HG02973 (cell line): ENCODE results near the gene EPDR1.
"Not testable (repeated sequence)": the region's sequence is repeated elsewhere in the genome, so short reads cannot be mapped to it uniquely, and the experiment has no call there.

Source experiments
- ATAC-seq: cut with Tn5 transposase; IDR thresholded peaks from one replicate; pipeline ENCODE4 v1.9.1; 2021; ENCODE audit warnings: moderate library complexity; ENCODE audit not compliant: unreplicated experiment

Gene EPDR1

DNA sequence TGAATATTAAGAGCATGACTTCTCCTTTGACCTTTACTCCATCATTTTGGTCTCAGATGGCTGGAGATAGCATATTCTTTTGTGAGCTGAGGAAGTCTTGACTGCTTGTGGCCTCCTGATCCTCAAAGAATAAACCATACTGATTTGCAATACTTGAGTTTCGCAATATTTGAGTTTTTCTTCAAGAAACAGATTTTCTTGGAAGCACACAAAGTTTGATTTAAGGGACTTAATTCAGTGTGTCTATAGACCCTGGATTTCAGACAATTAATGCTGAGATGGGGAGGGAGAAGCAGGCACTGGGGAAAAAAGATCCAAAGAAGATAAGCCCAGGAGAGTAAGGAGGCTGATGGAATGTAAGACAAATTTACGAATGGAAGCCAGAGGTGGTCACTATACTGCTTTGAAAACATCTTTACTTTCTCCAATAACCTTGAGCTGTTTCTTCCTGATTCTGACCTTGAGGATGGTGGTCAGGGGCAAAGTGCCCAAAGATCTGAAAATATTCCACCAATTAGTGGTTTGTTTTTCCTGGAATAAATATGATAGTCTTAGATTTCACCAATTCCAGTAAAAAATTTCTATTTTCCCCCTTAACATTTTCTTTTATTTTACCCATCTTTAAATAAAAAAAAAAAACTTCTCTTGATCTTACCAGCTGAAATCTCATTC is 7.5 kb downstream of the EPDR1 start:
- ATAC-seq: no peak

DNA sequence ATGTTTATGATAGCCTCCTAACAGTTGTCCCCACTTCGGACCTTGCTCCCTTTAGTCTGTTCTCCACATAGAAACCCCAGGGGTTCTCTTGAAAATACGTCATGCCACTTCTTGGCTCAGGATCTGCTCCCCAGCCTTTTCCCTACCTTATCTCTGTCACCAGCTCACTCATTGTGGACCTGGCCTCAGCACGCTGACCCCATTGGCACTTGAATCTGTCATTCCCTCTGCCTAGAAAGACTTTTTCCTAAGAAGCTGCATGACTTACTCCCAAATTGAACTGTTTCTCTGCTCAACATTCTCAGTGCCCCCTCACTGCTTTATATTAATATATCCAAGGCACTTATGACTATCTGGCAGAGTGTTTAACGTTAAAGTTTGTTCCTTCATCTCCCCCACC is 8.4 kb downstream of the EPDR1 start:
- ATAC-seq: no peak

DNA sequence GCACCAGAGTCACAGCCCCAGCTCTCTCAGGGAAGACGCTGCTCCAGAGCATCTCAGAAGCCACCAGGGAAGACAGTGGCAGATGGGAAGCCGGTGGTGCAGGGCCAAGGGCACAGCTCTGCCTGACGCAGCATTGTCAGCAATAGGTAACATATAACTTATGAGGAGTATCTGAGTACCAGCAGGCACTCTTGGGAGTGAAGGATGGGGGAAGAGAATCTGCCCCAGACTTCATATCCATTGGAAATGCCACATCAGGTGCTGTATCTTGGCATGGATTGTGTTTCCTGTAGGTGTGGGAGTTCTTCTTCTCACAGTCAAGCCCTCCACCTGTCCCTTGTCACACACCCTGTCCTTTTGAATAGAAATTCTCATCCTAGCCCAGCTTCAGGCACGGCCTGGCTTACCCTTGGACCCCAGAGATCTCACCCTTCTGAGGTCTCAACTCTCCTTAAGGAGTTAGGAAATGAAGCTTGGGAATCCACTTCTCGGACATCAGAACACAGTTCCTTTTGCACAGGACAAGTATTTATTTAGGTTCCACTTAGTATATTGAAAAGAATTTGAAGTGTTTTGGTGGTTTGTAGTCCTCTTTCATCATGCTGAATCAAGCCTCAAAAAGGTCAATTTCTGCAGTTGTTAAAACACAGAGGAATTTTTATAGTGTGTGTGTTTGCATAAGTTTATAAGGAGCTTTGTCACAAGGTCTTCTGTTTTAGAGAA is 9.9 kb downstream of the EPDR1 start:
- no peak for ATAC-seq

DNA sequence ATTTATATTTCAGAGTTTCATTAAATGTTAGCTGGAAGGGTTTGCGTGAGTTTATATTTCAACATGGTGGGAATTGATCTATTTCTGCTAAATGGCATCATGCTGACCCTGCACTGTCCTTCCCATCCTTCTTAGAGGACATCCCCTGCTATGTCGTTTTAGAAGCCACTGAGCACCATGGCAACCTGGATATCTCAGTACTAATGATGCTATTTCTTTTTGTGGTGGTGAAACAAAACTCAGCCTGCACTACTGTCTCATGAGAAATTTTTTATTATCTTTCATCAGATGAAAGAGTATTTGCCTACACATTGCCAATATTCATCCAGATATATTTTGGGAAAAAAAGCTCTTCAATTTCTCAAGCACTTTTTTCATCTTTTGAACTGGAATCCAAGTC is 12.1 kb downstream of the EPDR1 start:
- ATAC-seq: no peak

DNA sequence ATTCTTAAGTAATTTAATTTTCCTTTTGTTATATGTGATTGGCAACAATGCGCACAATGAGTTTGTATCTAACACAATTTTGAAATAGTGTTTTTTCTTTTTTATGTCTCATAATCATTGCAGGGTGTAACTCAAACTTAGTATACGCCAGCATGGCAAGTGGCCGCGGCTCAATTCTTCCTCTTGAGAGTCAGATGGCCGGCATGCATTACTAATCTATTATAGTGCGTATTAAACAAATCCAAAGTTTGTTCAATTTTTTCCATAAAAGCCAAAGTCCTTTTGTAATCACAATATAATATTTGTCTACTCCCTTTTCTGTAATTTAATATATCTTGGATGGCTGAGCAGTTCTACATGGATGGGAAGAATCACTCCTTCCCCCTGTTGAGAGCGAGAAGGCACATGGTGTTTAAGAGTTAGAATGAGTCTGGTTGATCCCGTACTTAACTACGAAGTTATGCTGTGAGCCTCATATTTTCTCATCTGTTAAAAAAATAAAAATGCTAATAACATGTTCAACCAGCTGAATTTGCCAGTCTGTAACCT is 12.7 kb downstream of the EPDR1 start:
- ATAC-seq: no peak

DNA sequence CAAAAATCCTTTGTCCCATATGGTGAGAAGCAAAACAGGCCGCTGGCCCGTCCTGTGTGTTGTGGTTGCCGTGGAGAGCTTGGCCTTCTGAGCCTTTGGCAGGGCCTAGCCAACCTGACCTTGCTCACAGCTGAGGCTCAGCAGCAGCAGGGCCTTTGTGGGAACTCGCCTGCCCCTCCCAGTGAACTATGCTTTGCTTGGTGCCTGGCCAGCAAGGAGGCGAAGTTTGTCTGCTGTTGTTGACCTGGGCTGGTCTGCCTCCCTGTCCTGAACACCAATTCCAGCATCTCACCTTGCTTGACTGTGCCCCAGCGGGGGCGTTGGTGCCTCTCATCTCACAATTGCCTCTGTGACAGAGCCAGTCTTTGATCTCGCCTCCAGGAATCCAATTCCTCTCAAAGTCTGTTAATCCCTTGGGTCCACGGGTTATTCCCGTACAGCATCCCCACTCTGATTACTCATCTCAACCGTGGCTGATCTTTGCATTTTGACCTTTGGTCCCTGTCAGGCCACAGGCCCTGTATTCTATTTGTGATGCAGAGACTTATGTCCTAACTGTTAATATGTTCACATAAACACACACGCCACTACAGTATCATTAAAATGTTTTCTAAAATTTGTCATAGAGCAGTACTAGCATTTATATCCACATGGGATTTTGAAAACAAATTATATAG is 22.6 kb downstream of the EPDR1 start:
- no peak for ATAC-seq

DNA sequence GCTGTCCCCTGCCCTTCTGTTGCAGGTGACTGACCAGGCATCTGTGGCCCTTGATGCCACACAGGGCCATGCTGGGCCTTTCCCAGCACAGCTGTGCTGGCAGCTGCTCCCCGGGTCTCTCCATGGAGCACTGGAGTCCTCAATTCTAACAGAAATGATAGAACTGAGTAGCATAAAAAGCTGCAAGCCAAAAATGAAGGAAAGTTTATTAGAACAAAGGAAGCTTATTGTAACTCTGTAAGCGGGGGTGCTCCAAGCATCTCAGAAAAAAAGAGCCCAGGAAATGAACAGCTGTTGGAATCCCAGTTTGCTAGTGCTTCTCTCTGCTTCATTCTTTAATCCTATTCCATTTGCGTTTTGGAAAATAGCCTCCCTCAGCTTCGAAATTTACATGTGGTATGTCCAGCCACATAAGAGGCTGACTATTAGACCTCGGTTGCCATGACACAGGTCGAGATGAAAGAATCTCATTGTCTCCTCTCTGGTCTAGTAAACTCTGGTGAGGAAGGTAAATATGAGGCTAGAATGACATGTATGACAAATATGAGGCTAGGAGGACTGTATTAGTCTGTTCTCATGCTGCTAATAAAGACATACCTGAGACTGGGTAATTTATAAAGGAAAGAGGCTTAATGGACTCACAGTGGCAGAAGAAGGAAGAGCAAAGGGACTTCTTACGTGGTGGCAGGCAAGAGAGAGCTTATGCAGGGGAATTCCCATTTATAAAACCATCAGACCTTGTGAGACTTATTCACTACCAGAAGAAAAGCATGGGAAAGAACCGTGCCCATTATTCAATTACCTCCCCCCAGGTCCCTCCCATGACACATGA is 23.7 kb downstream of the EPDR1 start:
- ATAC-seq: peak; percentile 61

DNA sequence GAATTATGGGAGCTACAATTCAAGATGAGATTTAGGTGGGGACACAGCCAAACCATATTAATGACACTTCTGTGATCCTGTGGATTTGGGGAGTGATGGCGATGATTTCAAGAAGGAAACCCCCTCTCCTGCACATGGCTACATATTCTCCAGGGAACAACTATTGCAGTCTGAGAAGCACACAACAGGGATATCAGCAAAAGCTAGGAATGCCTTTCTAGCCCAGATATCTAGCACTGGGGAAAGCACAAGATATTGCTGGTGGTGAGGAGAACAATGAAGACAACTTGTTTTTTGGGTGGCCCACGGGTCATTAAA is 24.3 kb downstream of the EPDR1 start:
- no peak for ATAC-seq

DNA sequence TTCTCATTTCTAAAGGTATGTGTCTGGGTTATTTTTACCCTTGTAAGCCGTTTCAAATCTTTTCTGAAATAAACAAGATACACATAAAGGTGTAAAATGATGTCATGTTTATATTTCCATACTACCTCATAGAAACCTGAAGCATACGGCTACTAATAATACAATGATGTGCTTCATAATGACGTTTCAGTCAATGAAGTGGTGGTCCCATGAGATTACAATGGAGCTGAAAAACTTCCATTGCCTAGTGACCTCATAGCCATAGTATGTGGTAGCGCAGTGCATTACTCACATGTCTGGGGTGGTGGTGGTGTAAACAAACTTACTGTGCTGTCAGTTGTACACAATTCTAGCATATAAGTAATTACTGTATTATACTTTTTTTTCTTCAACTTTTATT is 24.9 kb downstream of the EPDR1 start:
- ATAC-seq: no peak

DNA sequence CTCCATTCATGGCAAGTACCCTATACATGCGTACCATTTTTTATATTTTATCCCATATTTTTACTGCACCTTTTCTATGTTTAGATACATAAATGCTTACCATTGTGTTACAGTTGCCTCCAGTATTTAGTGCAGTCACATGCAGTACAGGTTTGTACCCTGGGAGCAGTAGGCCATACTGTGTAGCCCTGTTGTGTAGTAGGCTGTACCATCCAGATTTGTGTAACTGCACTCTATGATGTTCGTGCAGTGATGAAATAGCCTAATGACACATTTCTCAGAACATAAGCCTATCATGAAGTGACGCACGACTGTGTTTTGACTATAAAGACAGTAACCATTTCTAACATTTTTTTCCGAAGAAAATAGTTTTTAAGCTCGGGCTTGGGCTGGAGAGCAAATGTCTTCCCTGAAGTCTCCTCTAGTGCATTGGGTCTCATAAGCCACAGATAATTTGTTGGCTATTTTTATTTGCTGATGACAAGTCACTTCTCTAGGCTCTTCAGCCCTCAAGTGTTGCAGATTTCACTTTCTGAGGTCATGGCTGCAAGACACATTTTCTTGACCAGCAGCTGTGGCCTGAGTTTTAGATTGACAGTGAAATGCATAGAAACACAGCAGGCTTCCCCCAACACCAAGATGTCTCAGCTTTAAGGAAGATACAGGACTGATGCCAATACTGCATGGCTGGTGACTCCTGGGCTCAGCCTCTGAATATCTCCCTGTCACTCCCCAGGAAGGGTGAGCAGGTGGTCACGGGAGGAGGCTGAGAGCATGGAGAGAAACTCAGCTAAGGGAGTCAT is 26.9 kb downstream of the EPDR1 start:
- no peak for ATAC-seq

DNA sequence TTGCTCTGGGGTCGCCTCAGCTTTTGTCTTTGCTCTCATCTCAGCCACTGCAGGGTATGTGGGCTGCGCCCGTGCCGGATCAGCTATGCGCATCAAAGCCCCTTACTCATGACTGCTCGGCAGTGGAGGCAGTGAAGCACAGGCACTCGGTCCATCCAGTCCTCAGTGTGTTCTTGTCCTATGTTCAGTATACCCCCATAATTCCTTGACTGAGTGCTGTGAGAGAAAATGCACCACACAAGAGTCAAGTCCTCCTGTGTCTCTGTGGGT is 27.4 kb downstream of the EPDR1 start:
- ATAC-seq: no peak

DNA sequence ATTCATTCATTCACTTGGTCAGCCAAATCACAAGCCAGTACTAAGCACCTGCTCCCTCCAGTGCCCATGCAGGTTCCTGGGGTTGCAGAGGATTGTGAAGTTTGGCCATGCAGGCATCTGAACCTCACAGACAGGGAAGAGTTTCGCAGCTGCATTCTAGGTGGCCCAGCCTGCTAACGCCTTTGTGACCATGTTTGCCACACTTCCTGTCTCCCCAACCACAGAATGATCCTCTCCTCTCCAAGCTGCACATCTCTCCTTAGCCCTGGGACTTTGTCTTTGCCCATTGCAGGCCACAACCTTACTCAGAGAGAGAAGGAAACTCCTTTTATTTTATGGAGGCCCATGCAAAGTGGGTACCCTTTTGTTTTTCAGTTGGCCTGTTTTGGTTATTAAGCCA is 31.8 kb downstream of the EPDR1 start:
- ATAC-seq: no peak

DNA sequence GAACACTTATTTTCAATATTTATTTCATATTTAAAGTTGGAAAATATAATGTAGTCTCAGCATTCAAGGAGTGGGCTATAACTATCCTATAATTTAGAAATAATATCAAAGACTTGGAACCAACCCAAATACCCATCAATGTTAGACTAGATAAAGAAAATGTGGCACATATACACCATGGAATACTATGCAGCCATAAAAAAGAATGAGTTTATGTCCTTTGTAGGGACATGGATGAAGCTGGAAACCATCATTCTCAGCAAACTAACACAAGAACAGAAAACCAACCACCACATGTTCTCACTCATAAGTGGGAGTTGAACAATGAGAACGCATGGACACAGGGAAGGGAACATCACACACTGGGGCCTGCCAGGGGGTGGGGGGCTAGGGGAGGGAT is 33.8 kb downstream of the EPDR1 start:
- ATAC-seq: not testable (repeated sequence)

DNA sequence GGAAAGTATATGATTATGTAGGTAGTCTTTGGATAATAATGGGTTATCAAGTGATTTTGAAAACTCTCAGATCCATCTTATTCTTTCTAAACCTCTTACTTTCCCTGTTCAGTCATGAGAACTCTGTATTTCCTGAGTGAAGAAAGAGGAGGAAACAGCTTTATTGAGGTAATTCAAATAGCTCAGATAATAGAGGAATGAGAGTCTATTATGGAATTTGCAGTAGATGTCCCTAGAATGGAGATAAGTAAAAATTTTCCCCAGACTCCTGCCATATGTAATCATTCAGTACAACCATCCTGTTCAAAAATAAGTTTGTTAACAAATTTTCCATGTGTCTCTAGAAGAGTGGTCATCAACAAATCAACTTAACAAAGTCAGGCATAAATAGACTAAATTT is 36.4 kb downstream of the EPDR1 start:
- no peak for ATAC-seq

DNA sequence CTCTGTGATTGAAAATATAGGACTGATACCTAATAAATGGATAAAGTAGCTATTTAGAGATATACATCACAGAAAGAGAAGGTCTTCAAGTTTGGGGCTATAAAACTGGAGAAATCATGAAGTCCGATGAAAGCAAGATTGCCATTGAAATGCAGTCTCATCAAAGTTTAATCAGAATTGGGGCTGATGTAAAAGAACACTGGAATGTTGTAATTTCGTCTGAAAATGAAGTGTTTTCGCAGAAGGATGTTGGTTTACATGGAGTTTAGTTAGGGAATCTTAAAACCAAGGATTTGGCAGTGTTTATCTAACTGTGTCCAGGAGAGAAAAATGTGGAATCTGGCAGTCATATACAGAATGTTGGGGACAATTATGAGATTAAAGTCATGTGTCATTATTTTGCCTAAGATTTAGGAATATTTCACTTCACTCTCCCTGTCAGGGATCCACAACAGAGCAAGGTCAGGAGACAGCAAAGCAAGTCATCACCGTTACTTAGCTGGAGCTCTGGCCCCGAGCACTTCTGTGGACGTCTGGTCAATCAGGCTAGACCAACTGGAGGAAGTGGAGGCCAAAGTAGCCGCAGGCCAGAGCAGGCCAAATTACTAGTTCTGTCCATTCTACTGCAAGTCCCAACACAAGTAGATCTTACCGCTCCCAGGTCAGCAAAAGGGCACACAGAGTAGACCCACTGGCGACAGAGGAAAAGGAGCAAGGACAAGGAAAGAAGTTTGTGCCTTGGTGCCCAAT is 37.0 kb downstream of the EPDR1 start:
- no peak for ATAC-seq

DNA sequence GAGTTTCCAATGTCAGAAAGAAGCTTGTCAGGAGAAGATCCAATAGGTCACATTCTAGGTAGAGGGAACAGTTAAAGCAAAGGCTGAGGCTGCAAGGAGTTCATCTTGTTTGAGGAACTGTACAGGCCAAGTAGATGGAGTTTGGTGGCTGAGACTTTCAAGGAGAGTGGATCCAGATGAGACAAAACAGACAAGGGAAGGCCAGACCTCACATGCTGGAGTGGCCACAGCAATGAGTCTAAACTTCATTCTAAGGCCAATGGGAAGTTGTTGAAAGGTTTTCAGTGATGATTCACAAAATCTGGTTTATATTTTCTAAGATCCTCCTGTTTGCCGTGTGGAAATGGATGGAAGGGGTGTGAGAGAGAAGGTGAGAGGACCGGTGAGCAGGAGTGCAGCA is 40.0 kb downstream of the EPDR1 start:
- ATAC-seq: no peak

DNA sequence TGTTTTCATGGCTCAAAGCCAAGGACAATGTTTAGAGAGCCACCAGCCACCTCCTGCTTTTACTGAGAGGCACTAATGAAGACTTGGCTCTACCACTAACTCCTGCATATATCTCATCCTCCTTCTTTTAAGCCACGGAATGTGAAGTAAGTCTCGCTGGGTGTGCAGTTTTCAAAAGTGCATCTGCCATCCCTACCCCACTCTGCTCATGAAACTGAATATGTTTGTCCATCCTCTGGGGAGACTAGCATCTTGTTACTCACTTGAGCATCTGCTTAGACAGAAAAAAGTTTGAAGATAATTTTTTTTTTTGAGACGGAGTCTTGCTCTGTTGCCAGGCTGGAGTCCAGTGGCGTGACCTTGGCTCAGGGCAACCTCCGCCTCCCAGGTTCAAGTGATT is 40.8 kb downstream of the EPDR1 start:
- ATAC-seq: no peak

DNA sequence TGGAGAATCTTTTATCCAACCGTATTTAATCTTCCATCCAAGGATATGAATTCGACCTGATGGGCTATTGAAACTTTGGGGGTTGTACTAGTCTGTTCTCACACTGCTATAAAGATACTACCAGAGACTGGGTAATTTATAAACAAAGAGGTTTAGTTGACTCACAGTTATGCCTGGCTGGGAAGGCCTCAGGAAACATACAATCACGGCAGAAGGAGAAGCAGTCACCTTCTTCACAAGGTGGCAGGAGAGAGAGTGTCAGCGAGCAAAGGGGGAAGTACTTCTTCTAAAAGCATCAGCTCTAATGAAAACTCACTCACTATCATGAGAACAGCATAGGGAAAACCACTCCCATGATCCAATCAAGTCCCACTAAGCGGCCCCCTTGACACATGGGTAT is 43.8 kb downstream of the EPDR1 start:
- ATAC-seq: no peak

DNA sequence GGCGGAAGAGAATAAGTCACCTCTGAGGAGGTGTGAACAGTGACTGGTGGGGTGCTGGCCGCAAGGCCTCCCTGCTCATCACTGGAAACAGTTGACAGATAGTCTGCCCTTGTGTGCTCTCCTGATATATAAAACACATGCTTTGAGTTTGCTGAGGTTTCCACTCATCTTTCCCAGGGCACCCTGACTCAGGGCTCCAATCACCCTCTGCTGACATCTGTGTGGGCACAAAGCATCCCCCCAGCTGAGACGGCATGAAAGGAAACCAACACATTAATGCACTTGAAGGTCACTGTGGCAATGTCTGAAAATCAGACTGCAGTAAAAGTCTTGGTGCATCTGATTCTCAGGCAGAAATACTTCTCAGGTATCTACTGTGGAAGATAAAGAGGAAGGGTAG is 49.8 kb downstream of the EPDR1 start:
- ATAC-seq: no peak

DNA sequence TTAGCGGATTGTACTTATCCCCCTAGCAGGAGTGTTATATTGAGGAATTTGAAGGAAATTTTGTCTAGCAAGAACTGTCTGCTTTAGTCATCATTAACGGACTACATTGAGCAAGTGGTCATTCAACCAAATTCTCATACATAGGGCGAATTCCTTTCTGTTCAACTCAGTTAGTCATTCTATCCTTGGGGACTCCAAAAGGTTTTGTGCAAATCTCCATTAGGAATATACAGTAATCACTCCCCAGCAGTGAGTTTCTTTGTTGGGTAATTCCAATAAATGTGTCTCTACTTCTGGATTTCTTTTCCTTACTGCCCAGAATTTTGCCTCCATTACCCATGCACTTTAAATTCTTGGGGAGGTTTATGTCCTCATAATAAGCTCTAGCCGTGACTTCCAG is 51.1 kb downstream of the EPDR1 start:
- ATAC-seq: no peak
